Heart left ventricle (tissue), 16 donors: Measurements from ENCODE around the gene KCNJ18. TPM values are rescaled to one million over a fixed set of nuclear protein-coding genes. Genes with fewer than 3 reads are reported as not detected.

Source experiments
- ATAC-seq, 4 donors: fragments of 200-7000 bp; cut with Tn5 transposase; one replicate each; pipeline ENCODE4 v1.9.1; 2020 to 2022; ENCODE audit warnings: moderate library complexity in 4 of 4, mild to moderate bottlenecking in 3 of 4, moderate number of reproducible peaks in 1 of 4
- DNase-seq, 5 donors: peaks; one replicate each; pipeline ENCODE4 v3.0.0-alpha.2; 2020
- H3K27ac ChIP-seq, 12 donors: fragments of 200-600 bp; sonication (generic) in 4 of 12; one replicate each; pipeline versions ENCODE4 v1.5.0 to v1.8.0; 2016 to 2022; ENCODE audit warnings: mild to moderate bottlenecking in 2 of 12
- H3K27me3 ChIP-seq, 9 donors: fragments of 200-600 bp; sonication (generic) in 2 of 9; one replicate each; pipeline versions ENCODE4 v1.5.1 to v1.8.0; 2016 to 2022; ENCODE audit warnings: mild to moderate bottlenecking in 3 of 9
- H3K36me3 ChIP-seq, 9 donors: fragments of 200-600 bp; sonication (generic) in 2 of 9; one replicate each; pipeline versions ENCODE4 v1.5.0 to v1.8.0; 2018 to 2022; ENCODE audit warnings: mild to moderate bottlenecking in 2 of 9
- H3K4me1 ChIP-seq, 12 donors: fragments of 200-600 bp; sonication (generic) in 4 of 12; one replicate each; pipeline versions ENCODE4 v1.5.0 to v1.8.0; 2016 to 2022; ENCODE audit warnings: mild to moderate bottlenecking in 3 of 12
- H3K4me3 ChIP-seq, 12 donors: fragments of 200-600 bp; sonication (generic) in 4 of 12; one replicate each; pipeline versions ENCODE4 v1.5.0 to v1.8.0; 2017 to 2022; ENCODE audit warnings: mild to moderate bottlenecking in 9 of 12, moderate library complexity in 4 of 12
- H3K9me3 ChIP-seq, 12 donors: fragments of 200-600 bp; sonication (generic) in 4 of 12; one replicate each; pipeline versions ENCODE4 v1.5.0 to v1.8.0; 2016 to 2022; ENCODE audit warnings: mild to moderate bottlenecking in 1 of 12
- CTCF ChIP-seq, 12 donors: fragments of 200-600 bp; sonication (generic) in 4 of 12; IDR thresholded peaks; one replicate each; pipeline versions ENCODE4 v1.5.0 to v1.8.0; 2018 to 2022; ENCODE audit warnings: antibody characterized with exemption in 12 of 12, mild to moderate bottlenecking in 5 of 12
- POLR2A ChIP-seq, 2 donors: fragments of 450-650 bp; IDR thresholded peaks; one replicate each; pipeline ENCODE4 v1.6.1; 2017; ENCODE audit warnings: antibody characterized with exemption in 2 of 2, mild to moderate bottlenecking in 2 of 2, moderate library complexity in 2 of 2
- WGBS, 4 donors: extraction: QIAGEN DNeasy Blood & Tissue Kit in 2 of 4; methylation state at CpG; one replicate each; pipeline versions ENCODE4 v1.1.5 to v1.1.7; 2013 to 2018; 5-methylcytosine and 5-hydroxymethylcytosine counted together
- intact Hi-C, 10 donors: fragments of 100-400 bp; cut with DNase I; formaldehyde crosslinking; loops; one replicate each; pipeline versions ENCODE4 v1.11.1 to v1.14.2; 2022
- polyA plus RNA-seq, 2 donors: library from polyadenylated mRNA; stranded (reverse); fragments of 200-250 nt; gene quantifications; one replicate each; pipeline ENCODE4 v1.2.3, GENCODE V29; 2013
- total RNA-seq, 9 donors: library from RNA; depleted of rRNA in 2 of 9; stranded (reverse); fragments of >200 nt in 2 of 9; fragmentation: NEBNext Ultra II Directional in 3 of 9; extraction: Animal tissue kit (Norgen Biotek cat#: 25700) in 3 of 9; gene quantifications; one replicate each; pipeline versions ENCODE4 v1.1.0 to v1.2.4, GENCODE V29; 2016 to 2023
- donor health status: ischemic (EF 13 %, LVEDD 7.1; RV severe dilation, severe dysfunction).
- donor health status: healthy with polysubstance abuse.
- donor health status: DM: no; HTN: yes; CAD: no.
- donor health status: DM: no; HTN: no; CAD: no.
- donor health status: ischemic (EF 25% LVEDD 6.9; RV normal size, moderate dysfunction).
- donor health status: ischemic (EF 25% LVEDD 5.7; RV mildly dilated, moderate dysfunction).
- donor health status: healthy.
- donor health status: DM: yes; HTN: yes; CAD: no.
- donor health status: ischemic (EF 35%, LVEDD 5.7; RV mildly dilated, moderate dysfunction).
- donor health status: nonischemic (EF 11% LVEDD 7.7; RV severe dilation, severe dysfunction).
- donor health status: DM: yes; HTN: yes; CAD: no.
- donor health status: PGD.
- donor health status: ischemic (EF 29% LVEDD 5.4; RV normal size, mild dysfunction).
- donor health status: nonischemic (EF 23%, LVEDD 6.1; RV moderate dilation, normal function).

The KCNJ18 gene
- total and polyA plus RNA-seq, 11 donors = not detected

DNA sequence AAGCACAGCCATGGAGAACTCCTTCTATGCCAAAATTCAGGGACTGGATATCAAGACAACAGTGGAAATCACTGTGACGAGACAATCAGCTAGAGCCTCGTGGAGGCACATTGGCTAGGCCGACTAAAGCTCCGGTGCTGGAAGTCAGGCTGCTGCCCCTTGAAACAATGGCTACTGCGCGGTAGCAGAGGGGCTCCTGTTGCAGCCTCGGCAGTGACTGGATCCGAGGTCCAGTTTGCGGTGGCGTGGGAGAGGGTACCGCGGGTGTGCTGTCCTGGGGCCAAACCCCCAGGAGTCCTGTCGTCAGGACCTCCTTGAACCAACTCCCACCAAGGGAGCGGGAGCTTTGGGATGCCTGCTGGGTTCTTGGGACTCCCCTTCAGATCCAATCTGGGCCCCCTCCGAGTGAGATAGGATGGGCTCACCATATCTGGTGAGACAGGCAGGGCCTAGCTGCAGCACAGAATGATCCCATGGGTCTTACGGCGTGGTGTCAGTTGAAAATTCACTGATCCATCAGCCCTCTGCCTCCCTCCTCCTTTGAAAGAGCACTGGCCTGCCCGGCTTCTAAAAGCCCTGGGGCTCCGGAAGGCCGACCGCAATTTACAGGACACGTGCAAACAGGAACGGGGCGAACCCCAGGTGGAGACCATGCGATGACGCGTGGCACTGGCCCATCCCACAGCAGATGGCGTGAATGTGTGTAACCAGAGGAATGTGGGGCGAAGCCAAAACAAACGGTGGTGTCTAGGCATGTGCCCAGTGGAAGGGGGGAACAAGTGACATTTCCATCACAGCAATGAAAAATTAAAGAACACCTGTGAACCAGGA is 15.8 kb upstream of the KCNJ18 start:
- Histone ChIP-seq H3K27me3 (peaks cover 0 to 30% (median 4%) of the 10 kb centered on the region in 9 donors), H3K9me3 (no peaks in the 10 kb centered on the region), H3K4me3 (no peak overlapping the region), H3K4me1 (no peaks in the 10 kb centered on the region), H3K36me3 (no peaks in the 10 kb centered on the region), H3K27ac (no peak overlapping the region)
- 79 to 80% (median 80%) methylated on average over 30 of the region's 30 CpGs for WGBS, 4 donors
- TF ChIP-seq POLR2A (IDR thresholded peaks at IDR 0.05) (no peak), CTCF (IDR thresholded peaks at IDR 0.05) (no peak)
- DNase-seq = no peak
- intact Hi-C loops = no loop called here
- ATAC-seq = peak in 1 of 4 donors; percentile 52

DNA sequence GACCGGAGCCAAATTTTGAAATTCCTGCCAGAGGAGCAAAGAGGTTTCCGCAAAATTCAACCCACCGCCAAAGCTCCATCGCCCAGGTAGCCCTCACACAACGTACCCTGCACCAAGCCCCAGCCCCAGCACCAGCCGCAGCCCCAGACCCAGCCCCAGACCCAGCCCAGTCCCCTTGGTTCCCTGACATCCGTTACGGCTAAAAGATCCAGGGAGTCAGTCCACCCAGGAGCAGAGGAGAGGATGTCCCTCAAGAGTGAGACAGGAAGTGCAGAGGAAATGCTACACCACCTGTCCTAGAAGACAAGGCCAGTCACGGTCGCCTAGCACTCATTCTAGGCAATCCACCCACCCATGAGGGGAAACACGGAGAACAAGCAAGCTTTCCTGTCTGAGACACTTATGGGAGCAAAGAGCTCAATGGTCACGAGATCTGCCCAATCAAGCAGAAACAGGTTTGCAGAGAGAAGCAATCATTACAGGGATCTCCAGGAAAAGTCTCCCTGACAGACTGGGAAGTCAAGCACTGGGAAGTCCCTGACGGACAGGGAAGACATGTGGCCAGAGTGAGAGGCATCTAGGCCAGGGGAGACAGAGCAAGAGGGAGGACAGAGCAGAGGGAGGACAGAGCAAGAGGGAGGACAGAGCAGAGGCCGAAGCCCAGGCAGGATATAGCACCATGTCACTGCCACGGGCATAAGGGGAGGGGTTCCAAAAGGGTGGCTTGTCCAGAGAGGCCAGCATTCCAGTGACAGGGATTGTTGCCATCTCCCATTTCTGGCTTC is 15.0 kb upstream of the KCNJ18 start:
- WGBS, 4 donors = 66 to 72% (median 70%) methylated on average over 15 of the region's 15 CpGs
- no peak for TF ChIP-seq CTCF (IDR thresholded peaks at IDR 0.05)
- TF ChIP-seq POLR2A (IDR thresholded peaks at IDR 0.05) = no peak
- intact Hi-C loops = no loop called here
- H3K27ac ChIP-seq = no peak overlapping the region
- H3K27me3 ChIP-seq = peaks cover 0 to 30% (median 4%) of the 10 kb centered on the region in 9 donors
- DNase-seq (no peak), ATAC-seq (no peak)
- H3K36me3 ChIP-seq = no peaks in the 10 kb centered on the region
- H3K9me3 ChIP-seq = no peaks in the 10 kb centered on the region
- no peak overlapping the region for H3K4me3 ChIP-seq
- no peaks in the 10 kb centered on the region for H3K4me1 ChIP-seq

DNA sequence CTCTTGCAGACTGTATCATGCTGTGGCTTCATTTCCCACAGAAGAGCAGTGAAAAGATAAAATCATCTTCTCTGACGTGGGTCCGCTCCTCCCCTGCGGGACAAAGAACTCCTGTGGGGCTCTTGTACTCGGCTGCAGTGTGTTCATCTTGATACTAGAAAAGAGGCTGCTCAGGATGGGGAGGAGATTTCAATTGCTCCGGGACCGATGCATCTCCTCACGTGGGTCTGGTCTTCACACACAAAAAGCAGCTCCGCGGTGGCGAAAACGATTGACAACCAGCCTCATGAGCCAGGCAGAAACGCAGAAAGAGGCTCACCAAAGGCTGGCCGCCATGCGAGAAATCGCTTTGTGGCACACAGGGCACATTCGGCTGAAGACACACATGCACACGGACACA is 14.4 kb upstream of the KCNJ18 start:
- H3K9me3 ChIP-seq = no peaks in the 10 kb centered on the region
- intact Hi-C loops = no loop called here
- ATAC-seq (no peak), DNase-seq (no peak)
- no peaks in the 10 kb centered on the region for H3K4me1 ChIP-seq
- H3K27ac ChIP-seq = no peak overlapping the region
- H3K36me3 ChIP-seq = no peaks in the 10 kb centered on the region
- no peak overlapping the region for H3K4me3 ChIP-seq
- TF ChIP-seq POLR2A (IDR thresholded peaks at IDR 0.05) = no peak
- TF ChIP-seq CTCF (IDR thresholded peaks at IDR 0.05) = no peak
- 71 to 75% (median 73%) methylated on average over 17 of the region's 17 CpGs for WGBS, 4 donors
- peaks cover 0 to 30% (median 4%) of the 10 kb centered on the region in 9 donors for H3K27me3 ChIP-seq

DNA sequence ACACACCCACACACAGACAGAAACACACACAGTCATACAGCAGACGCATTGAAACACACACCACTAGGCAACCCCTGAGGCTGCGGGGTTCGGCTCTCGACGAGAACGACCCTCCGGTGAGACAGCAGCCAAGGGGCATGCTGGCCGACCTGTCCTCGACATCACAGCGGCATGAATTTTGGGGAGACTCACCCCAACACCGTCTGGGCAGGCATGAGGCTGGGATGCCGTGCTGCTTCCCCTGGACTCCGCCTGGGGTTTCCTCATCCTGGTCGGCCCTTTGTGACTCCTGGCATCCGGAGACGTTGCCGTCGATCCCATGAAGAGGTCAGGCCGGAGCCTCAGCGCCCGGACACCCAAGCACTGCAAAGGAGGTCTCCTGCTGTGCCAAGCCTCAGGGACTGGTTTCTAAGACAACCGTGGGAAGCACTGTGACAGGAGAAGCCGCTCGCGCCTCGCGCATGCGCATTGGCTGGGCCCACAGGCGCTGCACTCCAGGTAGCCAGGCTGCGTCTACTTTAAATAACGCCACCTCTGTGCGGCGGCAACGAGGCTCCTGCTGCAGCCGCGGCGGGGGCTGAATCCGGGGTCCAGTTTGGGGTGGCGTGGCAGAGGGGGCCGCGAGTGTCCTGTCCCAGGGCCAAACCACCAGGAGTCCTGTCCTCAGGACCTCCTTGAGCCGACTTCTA is 13.8 kb upstream of the KCNJ18 start:
- WGBS, 4 donors = 50 to 66% (median 60%) methylated on average over 27 to 42 of the region's 42 CpGs
- no peak for ATAC-seq
- Histone ChIP-seq H3K9me3 (no peaks in the 10 kb centered on the region), H3K36me3 (no peaks in the 10 kb centered on the region), H3K4me1 (no peaks in the 10 kb centered on the region), H3K4me3 (no peak overlapping the region), H3K27me3 (peaks cover 0 to 30% (median 4%) of the 10 kb centered on the region in 9 donors), H3K27ac (no peak overlapping the region)
- TF ChIP-seq CTCF (IDR thresholded peaks at IDR 0.05) (no peak), POLR2A (IDR thresholded peaks at IDR 0.05) (no peak)
- DNase-seq = peak in 1 of 5 donors; percentile 70
- intact Hi-C loops = no loop called here
